GM12878 (cell line): ENCODE results near the gene ACSL1.

Experiments used
- CBX3 ChIP-seq: fragments of 200-600 bp; sonication (generic); IDR thresholded peaks from 2 replicates; pipeline ENCODE4 v1.6.1; 2016; ENCODE audit warnings: low read depth, borderline replicate concordance
- CEBPB ChIP-seq, 2 experiments: fragments of 150-350 bp in 1 of 2; IDR thresholded peaks; 2 replicates each; pipeline ENCODE4 v1.6.1; 2012 to 2014; ENCODE audit warnings: low read depth in 2 of 2, low read length in 2 of 2, borderline replicate concordance in 1 of 2, inconsistent platforms in 1 of 2
- CHD2 ChIP-seq: IDR thresholded peaks from 2 replicates; pipeline ENCODE4 v1.6.1; 2011; ENCODE audit warnings: low read depth, low read length, improper control_type of control experiment, borderline replicate concordance
- EZH2 ChIP-seq: IDR thresholded peaks from 2 replicates; pipeline ENCODE4 v1.6.1; 2012; ENCODE audit warnings: low read depth, mild to moderate bottlenecking, control low read depth, inconsistent platforms, low read length, borderline replicate concordance; ENCODE audit not compliant: control insufficient read depth
- POLR2A ChIP-seq: IDR thresholded peaks from 2 replicates; pipeline ENCODE4 v1.6.1; 2011; ENCODE audit warnings: low read depth, mild to moderate bottlenecking, low read length
- POLR2AphosphoS5 ChIP-seq: IDR thresholded peaks from 2 replicates; pipeline ENCODE4 v1.6.1; 2011; ENCODE audit warnings: mild to moderate bottlenecking, low read length, inconsistent platforms
- RB1 ChIP-seq: fragments of 450-650 bp; formaldehyde crosslinking; IDR thresholded peaks from 2 replicates; pipeline ENCODE4 v1.6.1; 2017; ENCODE audit warnings: mild to moderate bottlenecking, borderline replicate concordance
- TAF1 ChIP-seq: IDR thresholded peaks from 2 replicates; pipeline ENCODE4 v1.6.1; 2011; ENCODE audit warnings: mild to moderate bottlenecking, low read depth, low read length, borderline replicate concordance
- YY1 ChIP-seq: IDR thresholded peaks from 2 replicates; pipeline ENCODE4 v1.6.1; 2011; ENCODE audit warnings: low read depth, mild to moderate bottlenecking, low read length
- TF ChIP-seq, protein P1 (sequence below), 3 experiments: IDR thresholded peaks in 2 of 3; conservative IDR thresholded peaks in 1 of 3; 2 replicates each; pipeline ENCODE4 v1.5.1; 2011; ENCODE audit warnings: low read depth in 3 of 3, low read length in 3 of 3, mild to moderate bottlenecking in 3 of 3, control low read depth in 2 of 3, moderate library complexity in 2 of 3, inconsistent platforms in 1 of 3, mixed read lengths in 1 of 3; ENCODE audit not compliant: control insufficient read depth in 2 of 3, insufficient read depth in 1 of 3; ENCODE audit errors: extremely low read depth in 1 of 3
- TF ChIP-seq, protein P2 (sequence below): IDR thresholded peaks from 2 replicates; pipeline ENCODE4 v1.6.1; 2011; ENCODE audit warnings: borderline replicate concordance, low read depth, mild to moderate bottlenecking, moderate library complexity, mixed read lengths, low read length; ENCODE audit not compliant: insufficient read depth; ENCODE audit errors: extremely low read length
- TF ChIP-seq, protein P3 (sequence below): IDR thresholded peaks from 2 replicates; pipeline ENCODE4 v1.6.1; 2012; ENCODE audit warnings: mild to moderate bottlenecking, low read depth, low read length
- TF ChIP-seq, protein P4 (sequence below): fragments of 450-650 bp; IDR thresholded peaks from 2 replicates; pipeline ENCODE4 v1.6.1; 2016; ENCODE audit warnings: mild to moderate bottlenecking, moderate library complexity, borderline replicate concordance
- TF ChIP-seq, protein P5 (sequence below): fragments of 450-650 bp; formaldehyde crosslinking; IDR thresholded peaks from 2 replicates; pipeline ENCODE4 v1.5.0; 2022; ENCODE audit warnings: mild to moderate bottlenecking, missing genetic modification characterization

DNA sequence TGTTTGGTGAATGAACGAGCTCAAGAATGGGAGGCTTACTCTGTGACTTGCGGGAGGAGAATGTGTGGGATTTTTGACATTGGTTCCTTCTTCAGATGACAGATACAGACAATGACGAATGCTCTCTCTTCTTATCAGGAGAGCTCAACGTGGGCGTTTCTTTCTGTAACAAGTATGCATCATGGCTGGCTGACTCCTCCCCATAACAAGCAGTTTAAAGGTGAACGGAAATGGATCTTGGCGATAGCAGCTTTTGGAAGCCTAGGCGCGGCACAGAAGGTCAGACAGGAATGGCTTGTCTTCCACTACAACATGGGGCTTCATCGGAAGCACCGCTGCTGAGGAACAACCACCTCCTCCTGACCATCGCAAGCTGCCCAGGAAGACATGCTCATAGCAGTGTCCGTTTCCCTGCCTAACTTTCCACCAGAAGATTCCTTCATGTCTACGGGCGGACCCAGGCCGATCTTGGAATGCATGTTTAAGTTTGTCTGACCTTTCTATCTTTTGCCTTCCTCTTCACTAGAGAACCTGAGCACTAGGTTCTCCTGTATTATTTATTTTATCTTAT is 18.3 kb upstream of the ACSL1 start:
- TF ChIP-seq EZH2, result no peak
- TF ChIP-seq CEBPB (IDR thresholded peaks at IDR 0.05; ENCODE audit: borderline replicate concordance in 1 of 2, low read depth in 2 of 2, low read length in 2 of 2), result no peak
- no peak for TF ChIP-seq CHD2
- no peak for TF ChIP-seq RB1
- TF ChIP-seq TAF1, result no peak
- TF ChIP-seq, protein P1, sequence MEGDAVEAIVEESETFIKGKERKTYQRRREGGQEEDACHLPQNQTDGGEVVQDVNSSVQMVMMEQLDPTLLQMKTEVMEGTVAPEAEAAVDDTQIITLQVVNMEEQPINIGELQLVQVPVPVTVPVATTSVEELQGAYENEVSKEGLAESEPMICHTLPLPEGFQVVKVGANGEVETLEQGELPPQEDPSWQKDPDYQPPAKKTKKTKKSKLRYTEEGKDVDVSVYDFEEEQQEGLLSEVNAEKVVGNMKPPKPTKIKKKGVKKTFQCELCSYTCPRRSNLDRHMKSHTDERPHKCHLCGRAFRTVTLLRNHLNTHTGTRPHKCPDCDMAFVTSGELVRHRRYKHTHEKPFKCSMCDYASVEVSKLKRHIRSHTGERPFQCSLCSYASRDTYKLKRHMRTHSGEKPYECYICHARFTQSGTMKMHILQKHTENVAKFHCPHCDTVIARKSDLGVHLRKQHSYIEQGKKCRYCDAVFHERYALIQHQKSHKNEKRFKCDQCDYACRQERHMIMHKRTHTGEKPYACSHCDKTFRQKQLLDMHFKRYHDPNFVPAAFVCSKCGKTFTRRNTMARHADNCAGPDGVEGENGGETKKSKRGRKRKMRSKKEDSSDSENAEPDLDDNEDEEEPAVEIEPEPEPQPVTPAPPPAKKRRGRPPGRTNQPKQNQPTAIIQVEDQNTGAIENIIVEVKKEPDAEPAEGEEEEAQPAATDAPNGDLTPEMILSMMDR (IDR thresholded peaks at IDR 0.05 in 2 of 3, conservative IDR thresholded peaks at IDR 0.05 in 1 of 3; ENCODE audit: control insufficient read depth in 2 of 3, extremely low read depth in 1 of 3, insufficient read depth in 1 of 3, low read depth in 3 of 3, low read length in 3 of 3), result no peak
- TF ChIP-seq, protein P2, sequence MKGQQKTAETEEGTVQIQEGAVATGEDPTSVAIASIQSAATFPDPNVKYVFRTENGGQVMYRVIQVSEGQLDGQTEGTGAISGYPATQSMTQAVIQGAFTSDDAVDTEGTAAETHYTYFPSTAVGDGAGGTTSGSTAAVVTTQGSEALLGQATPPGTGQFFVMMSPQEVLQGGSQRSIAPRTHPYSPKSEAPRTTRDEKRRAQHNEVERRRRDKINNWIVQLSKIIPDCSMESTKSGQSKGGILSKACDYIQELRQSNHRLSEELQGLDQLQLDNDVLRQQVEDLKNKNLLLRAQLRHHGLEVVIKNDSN, result no peak
- TF ChIP-seq POLR2AphosphoS5, result no peak
- TF ChIP-seq YY1, result no peak
- TF ChIP-seq POLR2A, result no peak
- TF ChIP-seq, protein P3, sequence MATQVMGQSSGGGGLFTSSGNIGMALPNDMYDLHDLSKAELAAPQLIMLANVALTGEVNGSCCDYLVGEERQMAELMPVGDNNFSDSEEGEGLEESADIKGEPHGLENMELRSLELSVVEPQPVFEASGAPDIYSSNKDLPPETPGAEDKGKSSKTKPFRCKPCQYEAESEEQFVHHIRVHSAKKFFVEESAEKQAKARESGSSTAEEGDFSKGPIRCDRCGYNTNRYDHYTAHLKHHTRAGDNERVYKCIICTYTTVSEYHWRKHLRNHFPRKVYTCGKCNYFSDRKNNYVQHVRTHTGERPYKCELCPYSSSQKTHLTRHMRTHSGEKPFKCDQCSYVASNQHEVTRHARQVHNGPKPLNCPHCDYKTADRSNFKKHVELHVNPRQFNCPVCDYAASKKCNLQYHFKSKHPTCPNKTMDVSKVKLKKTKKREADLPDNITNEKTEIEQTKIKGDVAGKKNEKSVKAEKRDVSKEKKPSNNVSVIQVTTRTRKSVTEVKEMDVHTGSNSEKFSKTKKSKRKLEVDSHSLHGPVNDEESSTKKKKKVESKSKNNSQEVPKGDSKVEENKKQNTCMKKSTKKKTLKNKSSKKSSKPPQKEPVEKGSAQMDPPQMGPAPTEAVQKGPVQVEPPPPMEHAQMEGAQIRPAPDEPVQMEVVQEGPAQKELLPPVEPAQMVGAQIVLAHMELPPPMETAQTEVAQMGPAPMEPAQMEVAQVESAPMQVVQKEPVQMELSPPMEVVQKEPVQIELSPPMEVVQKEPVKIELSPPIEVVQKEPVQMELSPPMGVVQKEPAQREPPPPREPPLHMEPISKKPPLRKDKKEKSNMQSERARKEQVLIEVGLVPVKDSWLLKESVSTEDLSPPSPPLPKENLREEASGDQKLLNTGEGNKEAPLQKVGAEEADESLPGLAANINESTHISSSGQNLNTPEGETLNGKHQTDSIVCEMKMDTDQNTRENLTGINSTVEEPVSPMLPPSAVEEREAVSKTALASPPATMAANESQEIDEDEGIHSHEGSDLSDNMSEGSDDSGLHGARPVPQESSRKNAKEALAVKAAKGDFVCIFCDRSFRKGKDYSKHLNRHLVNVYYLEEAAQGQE, result no peak
- TF ChIP-seq, protein P4, sequence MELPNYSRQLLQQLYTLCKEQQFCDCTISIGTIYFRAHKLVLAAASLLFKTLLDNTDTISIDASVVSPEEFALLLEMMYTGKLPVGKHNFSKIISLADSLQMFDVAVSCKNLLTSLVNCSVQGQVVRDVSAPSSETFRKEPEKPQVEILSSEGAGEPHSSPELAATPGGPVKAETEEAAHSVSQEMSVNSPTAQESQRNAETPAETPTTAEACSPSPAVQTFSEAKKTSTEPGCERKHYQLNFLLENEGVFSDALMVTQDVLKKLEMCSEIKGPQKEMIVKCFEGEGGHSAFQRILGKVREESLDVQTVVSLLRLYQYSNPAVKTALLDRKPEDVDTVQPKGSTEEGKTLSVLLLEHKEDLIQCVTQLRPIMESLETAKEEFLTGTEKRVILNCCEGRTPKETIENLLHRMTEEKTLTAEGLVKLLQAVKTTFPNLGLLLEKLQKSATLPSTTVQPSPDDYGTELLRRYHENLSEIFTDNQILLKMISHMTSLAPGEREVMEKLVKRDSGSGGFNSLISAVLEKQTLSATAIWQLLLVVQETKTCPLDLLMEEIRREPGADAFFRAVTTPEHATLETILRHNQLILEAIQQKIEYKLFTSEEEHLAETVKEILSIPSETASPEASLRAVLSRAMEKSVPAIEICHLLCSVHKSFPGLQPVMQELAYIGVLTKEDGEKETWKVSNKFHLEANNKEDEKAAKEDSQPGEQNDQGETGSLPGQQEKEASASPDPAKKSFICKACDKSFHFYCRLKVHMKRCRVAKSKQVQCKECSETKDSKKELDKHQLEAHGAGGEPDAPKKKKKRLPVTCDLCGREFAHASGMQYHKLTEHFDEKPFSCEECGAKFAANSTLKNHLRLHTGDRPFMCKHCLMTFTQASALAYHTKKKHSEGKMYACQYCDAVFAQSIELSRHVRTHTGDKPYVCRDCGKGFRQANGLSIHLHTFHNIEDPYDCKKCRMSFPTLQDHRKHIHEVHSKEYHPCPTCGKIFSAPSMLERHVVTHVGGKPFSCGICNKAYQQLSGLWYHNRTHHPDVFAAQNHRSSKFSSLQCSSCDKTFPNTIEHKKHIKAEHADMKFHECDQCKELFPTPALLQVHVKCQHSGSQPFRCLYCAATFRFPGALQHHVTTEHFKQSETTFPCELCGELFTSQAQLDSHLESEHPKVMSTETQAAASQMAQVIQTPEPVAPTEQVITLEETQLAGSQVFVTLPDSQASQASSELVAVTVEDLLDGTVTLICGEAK, result no peak
- no peak for TF ChIP-seq CBX3
- TF ChIP-seq, protein P5, sequence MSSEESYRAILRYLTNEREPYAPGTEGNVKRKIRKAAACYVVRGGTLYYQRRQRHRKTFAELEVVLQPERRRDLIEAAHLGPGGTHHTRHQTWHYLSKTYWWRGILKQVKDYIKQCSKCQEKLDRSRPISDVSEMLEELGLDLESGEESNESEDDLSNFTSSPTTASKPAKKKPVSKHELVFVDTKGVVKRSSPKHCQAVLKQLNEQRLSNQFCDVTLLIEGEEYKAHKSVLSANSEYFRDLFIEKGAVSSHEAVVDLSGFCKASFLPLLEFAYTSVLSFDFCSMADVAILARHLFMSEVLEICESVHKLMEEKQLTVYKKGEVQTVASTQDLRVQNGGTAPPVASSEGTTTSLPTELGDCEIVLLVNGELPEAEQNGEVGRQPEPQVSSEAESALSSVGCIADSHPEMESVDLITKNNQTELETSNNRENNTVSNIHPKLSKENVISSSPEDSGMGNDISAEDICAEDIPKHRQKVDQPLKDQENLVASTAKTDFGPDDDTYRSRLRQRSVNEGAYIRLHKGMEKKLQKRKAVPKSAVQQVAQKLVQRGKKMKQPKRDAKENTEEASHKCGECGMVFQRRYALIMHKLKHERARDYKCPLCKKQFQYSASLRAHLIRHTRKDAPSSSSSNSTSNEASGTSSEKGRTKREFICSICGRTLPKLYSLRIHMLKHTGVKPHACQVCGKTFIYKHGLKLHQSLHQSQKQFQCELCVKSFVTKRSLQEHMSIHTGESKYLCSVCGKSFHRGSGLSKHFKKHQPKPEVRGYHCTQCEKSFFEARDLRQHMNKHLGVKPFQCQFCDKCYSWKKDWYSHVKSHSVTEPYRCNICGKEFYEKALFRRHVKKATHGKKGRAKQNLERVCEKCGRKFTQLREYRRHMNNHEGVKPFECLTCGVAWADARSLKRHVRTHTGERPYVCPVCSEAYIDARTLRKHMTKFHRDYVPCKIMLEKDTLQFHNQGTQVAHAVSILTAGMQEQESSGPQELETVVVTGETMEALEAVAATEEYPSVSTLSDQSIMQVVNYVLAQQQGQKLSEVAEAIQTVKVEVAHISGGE, result no peak
